Measurements from ENCODE around the gene WWOX.

DNA sequence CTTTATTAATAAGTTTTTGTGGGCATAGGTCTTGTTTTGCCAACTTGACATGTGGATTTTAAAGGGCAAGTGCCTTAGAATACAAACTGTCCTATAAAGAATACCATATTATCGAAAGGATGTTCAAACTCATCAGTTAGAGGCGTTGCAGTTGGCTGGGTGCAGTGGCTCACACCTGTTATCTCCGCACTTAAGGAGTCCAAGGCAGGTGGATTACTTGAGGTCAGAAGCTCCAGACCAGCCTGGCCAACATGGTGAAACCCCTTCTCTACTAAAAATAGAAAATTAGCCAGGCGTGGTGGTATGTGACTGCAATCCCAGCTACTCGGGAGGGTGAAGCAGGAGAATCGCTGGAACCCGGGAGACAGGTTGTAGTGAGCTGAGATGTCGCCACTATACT lies 472.0 kb downstream of the WWOX start:
- TF ChIP-seq POLR2A (IDR thresholded peaks at IDR 0.05; ENCODE audit: low read length) (no peak), GATA1 (IDR thresholded peaks at IDR 0.05; ENCODE audit: low read depth, low read length) (no peak)
